NOMO-1 treated with DMSO at 0.1 percent for 48 hours (cell line): ENCODE results near the gene N4BP2L2.

ENCODE experiments used
- DNase-seq: peaks from one replicate; lab custom pipeline; 2025; ENCODE audit not compliant: unreplicated experiment; lab: John Stamatoyannopoulos, UW

The N4BP2L2 gene

GRCh38 chr13:32383836-32384618, 154.6 kb downstream of the N4BP2L2 start:
- DNase-seq, result no peak
